Measurements from ENCODE around the gene KCNE1. TPM values are rescaled to one million over a fixed set of nuclear protein-coding genes. Genes with fewer than 3 reads are reported as not detected.

Gene KCNE1
- total RNA-seq, 1 experiment from 2014 or later, result 0.13 TPM

DNA sequence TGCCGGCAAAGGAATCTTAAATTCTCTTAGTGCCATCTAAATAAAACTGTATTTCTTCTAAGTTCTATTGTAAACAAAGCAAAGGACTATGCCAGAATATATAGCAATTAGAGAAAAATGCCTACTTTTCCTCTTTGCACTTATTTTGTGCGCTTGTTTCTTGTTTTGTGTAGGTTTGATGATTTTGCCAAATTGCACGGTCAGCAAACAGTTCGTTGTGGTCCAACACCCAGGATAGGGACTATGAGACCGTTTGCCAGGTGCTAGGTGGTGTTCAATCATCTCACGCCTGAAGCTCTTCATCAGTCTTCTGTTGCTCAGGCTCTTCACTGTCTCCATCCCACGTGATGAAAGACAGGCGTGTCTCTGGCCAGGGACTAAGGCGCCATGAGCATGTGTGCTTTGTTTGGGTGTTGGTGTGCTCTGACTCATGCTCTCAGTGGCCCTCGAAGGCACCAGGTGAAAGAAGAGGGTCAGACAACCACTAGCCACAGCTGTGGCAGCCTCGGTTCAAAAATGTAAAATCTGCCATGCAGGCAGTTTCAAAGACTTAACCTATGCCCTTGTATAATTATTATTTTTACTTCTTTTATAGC lies 36.9 kb upstream of the KCNE1 start:
- CTCF ChIA-PET, result no interaction called here
- no TSS peak for BruUV-seq (replicated peaks)
- intact Hi-C loops (cut with micrococcal nuclease; ENCODE audit: unreplicated experiment), result no loop called here

DNA sequence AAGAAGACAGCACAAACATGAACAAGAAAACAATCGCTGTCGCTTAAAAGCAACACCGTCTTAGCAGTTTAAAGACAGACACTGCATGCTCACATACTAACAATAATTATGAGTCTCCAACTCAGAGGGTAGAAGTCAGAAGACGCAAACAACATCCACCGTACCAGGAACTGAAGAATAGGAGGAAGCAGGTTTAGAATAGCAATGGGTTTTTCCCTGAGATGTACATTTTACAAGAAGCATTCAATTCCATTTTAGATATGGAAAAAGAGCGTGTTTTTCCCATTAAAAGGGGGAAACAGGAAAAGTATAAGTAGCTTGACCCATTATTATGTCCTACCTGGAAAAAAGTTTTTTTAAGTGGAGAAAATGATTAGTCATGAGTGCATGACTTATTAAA lies 34.5 kb upstream of the KCNE1 start:
- CTCF ChIA-PET, result no interaction called here
- TF ChIP-seq EZH2 (IDR thresholded peaks at IDR 0.05; ENCODE audit: borderline replicate concordance, low read depth, low read length, poor library complexity, severe bottlenecking), result no peak
- TF ChIP-seq, protein P1, sequence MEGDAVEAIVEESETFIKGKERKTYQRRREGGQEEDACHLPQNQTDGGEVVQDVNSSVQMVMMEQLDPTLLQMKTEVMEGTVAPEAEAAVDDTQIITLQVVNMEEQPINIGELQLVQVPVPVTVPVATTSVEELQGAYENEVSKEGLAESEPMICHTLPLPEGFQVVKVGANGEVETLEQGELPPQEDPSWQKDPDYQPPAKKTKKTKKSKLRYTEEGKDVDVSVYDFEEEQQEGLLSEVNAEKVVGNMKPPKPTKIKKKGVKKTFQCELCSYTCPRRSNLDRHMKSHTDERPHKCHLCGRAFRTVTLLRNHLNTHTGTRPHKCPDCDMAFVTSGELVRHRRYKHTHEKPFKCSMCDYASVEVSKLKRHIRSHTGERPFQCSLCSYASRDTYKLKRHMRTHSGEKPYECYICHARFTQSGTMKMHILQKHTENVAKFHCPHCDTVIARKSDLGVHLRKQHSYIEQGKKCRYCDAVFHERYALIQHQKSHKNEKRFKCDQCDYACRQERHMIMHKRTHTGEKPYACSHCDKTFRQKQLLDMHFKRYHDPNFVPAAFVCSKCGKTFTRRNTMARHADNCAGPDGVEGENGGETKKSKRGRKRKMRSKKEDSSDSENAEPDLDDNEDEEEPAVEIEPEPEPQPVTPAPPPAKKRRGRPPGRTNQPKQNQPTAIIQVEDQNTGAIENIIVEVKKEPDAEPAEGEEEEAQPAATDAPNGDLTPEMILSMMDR (conservative IDR thresholded peaks at IDR 0.05; ENCODE audit: low read depth, low read length), result no peak
- no peak for DNase-seq (ENCODE audit: low spot score)
- POLR2A ChIA-PET (ENCODE audit: low non-redundant PET), result no interaction called here
- no peaks in the 10 kb centered on the region for H3K4me1 ChIP-seq (ENCODE audit: insufficient read depth, low read length, poor library complexity, severe bottlenecking)
- no peak overlapping the region for H3K4me3 ChIP-seq (ENCODE audit: low read depth, low read length, poor library complexity, severe bottlenecking)
- H3K27ac ChIP-seq (ENCODE audit: low read depth, low read length, poor library complexity, severe bottlenecking), result no peak overlapping the region
- H3K9me3 ChIP-seq (ENCODE audit: low read depth, low read length, poor library complexity, severe bottlenecking), result no peaks in the 10 kb centered on the region
- intact Hi-C loops (cut with micrococcal nuclease; ENCODE audit: unreplicated experiment), result no loop called here
- H3K36me3 ChIP-seq (ENCODE audit: insufficient read depth, low read length, poor library complexity, severe bottlenecking), result no peaks in the 10 kb centered on the region
- BruUV-seq (replicated peaks), result no TSS peak
- no peaks in the 10 kb centered on the region for H3K27me3 ChIP-seq (replicated peaks; ENCODE audit: insufficient read depth, low read depth, low read length, poor library complexity)

More for the DNA sequence above, 36.9 kb upstream of the KCNE1 start:
- Histone ChIP-seq H3K4me3 (ENCODE audit: low read depth, low read length, poor library complexity, severe bottlenecking) (no peak overlapping the region), H3K27me3 (replicated peaks; ENCODE audit: insufficient read depth, low read depth, low read length, poor library complexity) (no peaks in the 10 kb centered on the region), H3K9me3 (ENCODE audit: low read depth, low read length, poor library complexity, severe bottlenecking) (no peaks in the 10 kb centered on the region), H3K27ac (ENCODE audit: low read depth, low read length, poor library complexity, severe bottlenecking) (no peak overlapping the region), H3K4me1 (ENCODE audit: insufficient read depth, low read length, poor library complexity, severe bottlenecking) (peaks cover 9% of the 10 kb centered on the region), H3K36me3 (ENCODE audit: insufficient read depth, low read length, poor library complexity, severe bottlenecking) (no peaks in the 10 kb centered on the region)
- no peak for TF ChIP-seq EZH2 (IDR thresholded peaks at IDR 0.05; ENCODE audit: borderline replicate concordance, low read depth, low read length, poor library complexity, severe bottlenecking)
- TF ChIP-seq, protein P1 (conservative IDR thresholded peaks at IDR 0.05; ENCODE audit: low read depth, low read length), result no peak
- POLR2A ChIA-PET (ENCODE audit: low non-redundant PET), result no interaction called here
- no peak for DNase-seq (ENCODE audit: low spot score)

DNA sequence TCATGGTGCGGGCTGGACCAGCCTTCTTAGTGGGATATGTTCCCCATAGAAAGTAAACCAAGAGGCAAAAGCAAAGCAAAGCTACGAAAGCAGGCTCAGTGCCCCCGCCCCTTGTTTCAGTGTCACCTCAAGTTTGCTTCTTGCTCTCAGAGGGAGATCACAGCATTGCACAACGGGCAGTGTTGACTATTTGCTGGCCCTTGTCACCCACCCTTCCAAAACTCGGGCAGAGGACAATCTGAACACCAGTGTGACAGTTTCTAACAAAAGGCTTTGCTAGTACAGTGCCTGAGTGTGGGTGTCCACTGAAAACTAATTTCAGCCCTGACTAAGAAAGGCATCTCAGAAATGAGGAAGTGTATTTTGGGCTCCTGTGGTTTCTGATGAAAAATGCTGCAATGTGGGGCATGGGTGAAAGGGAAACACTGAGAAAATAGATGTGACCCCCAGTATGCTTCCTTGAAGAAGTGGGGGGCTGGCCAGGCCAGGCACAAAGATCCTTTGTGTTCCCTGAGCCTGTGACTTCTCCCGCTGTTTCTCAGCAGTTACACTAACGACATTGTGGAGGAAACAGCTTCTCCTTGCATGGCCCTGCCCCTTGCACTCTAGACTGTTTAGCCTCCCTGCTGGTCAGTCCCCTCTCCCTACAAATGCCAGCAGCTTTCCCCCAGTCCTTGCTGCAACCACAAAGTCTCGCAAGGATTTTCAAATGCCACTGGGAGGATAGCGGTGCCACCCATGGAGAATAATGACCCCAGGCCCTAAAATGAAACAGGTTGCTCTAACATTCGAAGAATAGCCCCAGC lies 33.3 kb upstream of the KCNE1 start:
- BruUV-seq (replicated peaks), result no TSS peak
- CTCF ChIA-PET, result no interaction called here
- H3K27ac ChIP-seq (ENCODE audit: low read depth, low read length, poor library complexity, severe bottlenecking), result no peak overlapping the region
- H3K36me3 ChIP-seq (ENCODE audit: insufficient read depth, low read length, poor library complexity, severe bottlenecking), result no peaks in the 10 kb centered on the region
- no peaks in the 10 kb centered on the region for H3K9me3 ChIP-seq (ENCODE audit: low read depth, low read length, poor library complexity, severe bottlenecking)
- H3K4me1 ChIP-seq (ENCODE audit: insufficient read depth, low read length, poor library complexity, severe bottlenecking), result no peaks in the 10 kb centered on the region
- POLR2A ChIA-PET (ENCODE audit: low non-redundant PET), result no interaction called here
- intact Hi-C loops (cut with micrococcal nuclease; ENCODE audit: unreplicated experiment), result no loop called here
- no peak for DNase-seq (ENCODE audit: low spot score)
- H3K27me3 ChIP-seq (replicated peaks; ENCODE audit: insufficient read depth, low read depth, low read length, poor library complexity), result no peaks in the 10 kb centered on the region
- TF ChIP-seq, protein P1 (conservative IDR thresholded peaks at IDR 0.05; ENCODE audit: low read depth, low read length), result no peak
- TF ChIP-seq EZH2 (IDR thresholded peaks at IDR 0.05; ENCODE audit: borderline replicate concordance, low read depth, low read length, poor library complexity, severe bottlenecking), result no peak
- H3K4me3 ChIP-seq (ENCODE audit: low read depth, low read length, poor library complexity, severe bottlenecking), result no peak overlapping the region
